NCI-H748 treated with DMSO at 0.1 percent for 48 hours (cell line): ENCODE data around the gene FOXP1.
A peak's percentile ranks its signal among the peaks of the same experiment; 100 is the strongest.

Source experiments
- DNase-seq: peaks from one replicate; lab custom pipeline; 2025; lab: John Stamatoyannopoulos, UW

The FOXP1 gene

GRCh38 chr3:71586810-71587242, 3.3 kb upstream of the FOXP1 start:
- DNase-seq = no peak

GRCh38 chr3:71585887-71586809, 2.6 kb upstream of the FOXP1 start:
- DNase-seq = peak; percentile 17

GRCh38 chr3:71585131-71585530, 1.6 kb upstream of the FOXP1 start:
- no peak for DNase-seq

GRCh38 chr3:71584394-71585011, 975 bp upstream of the FOXP1 start:
- DNase-seq = peak; percentile 50

- DNase-seq = peak; percentile 42
Measured at GRCh38 chr3:71582612-71583565, 639 bp downstream of the FOXP1 start.

GRCh38 chr3:71582036-71582611, 1.4 kb downstream of the FOXP1 start:
- DNase-seq = peak; percentile 47

- no peak for DNase-seq
Measured at GRCh38 chr3:71581457-71582035, 2.0 kb downstream of the FOXP1 start.

GRCh38 chr3:71580636-71581456, 2.7 kb downstream of the FOXP1 start:
- DNase-seq = no peak

- DNase-seq = peak; percentile 17
Measured at GRCh38 chr3:71579935-71580406, 3.6 kb downstream of the FOXP1 start.

GRCh38 chr3:71579326-71579934, 4.1 kb downstream of the FOXP1 start:
- DNase-seq = no peak

- no peak for DNase-seq
Measured at GRCh38 chr3:71578054-71578751, 5.3 kb downstream of the FOXP1 start.

GRCh38 chr3:71577011-71577410, 6.5 kb downstream of the FOXP1 start:
- DNase-seq = no peak

GRCh38 chr3:71575433-71575832, 8.1 kb downstream of the FOXP1 start:
- no peak for DNase-seq

GRCh38 chr3:71573181-71573580, 10.3 kb downstream of the FOXP1 start:
- no peak for DNase-seq

GRCh38 chr3:71570546-71570945, 13.0 kb downstream of the FOXP1 start:
- DNase-seq = no peak

GRCh38 chr3:71568207-71568606, 15.3 kb downstream of the FOXP1 start:
- no peak for DNase-seq

GRCh38 chr3:71566776-71567175, 16.8 kb downstream of the FOXP1 start:
- no peak for DNase-seq

- DNase-seq = no peak
Measured at GRCh38 chr3:71565976-71566375, 17.6 kb downstream of the FOXP1 start.

- no peak for DNase-seq
Measured at GRCh38 chr3:71565316-71565715, 18.2 kb downstream of the FOXP1 start.
